Measurements from ENCODE around the gene RAB3GAP1.

RAB3GAP1 gene

GRCh38 chr2:135169900-135170753 is 118.0 kb downstream of the RAB3GAP1 start:
- DNase-seq, result no peak

DNA sequence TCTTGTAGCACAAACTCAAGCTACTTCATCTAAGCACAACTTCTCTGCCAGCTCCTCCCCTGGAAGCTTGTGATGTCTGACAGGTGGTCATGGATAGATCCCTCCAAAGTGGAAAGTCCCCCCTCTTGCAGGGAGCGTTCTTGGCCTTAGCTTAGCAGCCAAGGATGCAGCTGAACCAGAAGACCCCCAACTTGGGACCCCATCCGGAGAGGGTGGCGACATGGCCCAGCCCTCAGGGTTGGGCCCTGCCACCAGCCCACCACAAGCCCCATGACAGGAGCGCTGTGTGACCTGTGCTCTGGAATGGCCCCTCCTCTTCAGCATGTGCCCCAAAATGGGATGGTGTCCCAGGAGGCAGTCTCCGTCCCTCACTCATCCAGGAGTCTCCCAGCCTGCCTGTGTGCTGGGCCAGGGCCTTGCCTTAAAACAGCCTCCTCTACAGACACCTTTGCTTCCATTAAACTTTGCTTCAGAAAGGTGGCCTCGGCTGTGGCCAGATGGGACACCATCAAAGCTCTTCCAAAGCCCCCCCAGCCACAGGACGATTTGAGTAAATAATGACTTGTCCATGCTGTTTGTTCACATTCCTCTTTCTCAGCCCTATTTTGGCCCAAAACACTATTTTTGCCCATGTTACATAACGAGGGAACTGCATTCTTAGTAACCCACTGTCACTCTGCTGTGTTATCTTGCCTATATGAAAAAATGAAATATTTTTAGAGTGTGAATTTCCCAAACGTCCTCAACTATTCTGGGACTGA is 122.1 kb downstream of the RAB3GAP1 start:
- no peak for DNase-seq

- DNase-seq, result no peak
These were observed 122.7 kb downstream of the RAB3GAP1 start for GRCh38 chr2:135174810-135175093.

DNA sequence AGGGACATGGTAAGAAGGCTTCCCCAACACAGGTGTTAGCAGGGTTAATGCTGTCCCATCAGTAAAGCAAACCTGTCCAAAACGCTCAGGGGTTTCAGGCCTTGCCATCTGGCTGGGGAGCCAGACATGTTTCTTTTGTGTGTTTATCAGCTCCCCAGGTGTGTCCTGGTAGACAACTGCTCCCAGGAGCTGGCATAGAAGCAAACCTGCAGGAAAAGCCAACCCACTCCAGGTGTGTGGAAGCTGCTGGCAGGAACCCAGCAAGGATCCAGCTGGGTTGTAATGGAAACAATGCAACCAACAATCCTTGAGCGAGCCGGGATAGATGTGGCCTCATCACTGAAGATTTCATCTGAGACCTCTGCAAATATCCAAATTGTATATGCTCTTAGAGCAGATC is 123.1 kb downstream of the RAB3GAP1 start:
- DNase-seq, result no peak

DNA sequence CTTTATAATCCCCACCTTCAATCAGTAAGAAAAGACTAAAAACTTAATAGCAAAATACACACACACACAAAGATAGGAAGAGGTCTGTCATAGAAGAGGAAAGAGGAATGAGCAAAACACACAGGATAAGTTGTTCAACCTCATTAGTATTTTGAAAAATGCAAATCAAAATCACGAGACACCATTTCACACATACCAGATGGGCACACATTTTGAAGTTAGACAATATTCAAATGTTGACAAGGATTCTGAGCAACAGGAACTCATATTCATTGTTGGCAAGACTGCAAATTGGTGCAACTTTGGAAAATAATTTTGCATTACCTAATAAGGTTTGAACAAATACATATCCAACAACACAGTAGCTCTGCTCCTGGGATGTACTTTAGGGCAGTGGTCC is 127.6 kb downstream of the RAB3GAP1 start:
- DNase-seq, result no peak

GRCh38 chr2:135182190-135182589 is 130.1 kb downstream of the RAB3GAP1 start:
- no peak for DNase-seq

- no peak for DNase-seq
These were observed 130.5 kb downstream of the RAB3GAP1 start for GRCh38 chr2:135182601-135183000.

GRCh38 chr2:135183822-135184221 is 131.7 kb downstream of the RAB3GAP1 start:
- no peak for DNase-seq

GRCh38 chr2:135186054-135186453 is 134.0 kb downstream of the RAB3GAP1 start:
- no peak for DNase-seq

DNA sequence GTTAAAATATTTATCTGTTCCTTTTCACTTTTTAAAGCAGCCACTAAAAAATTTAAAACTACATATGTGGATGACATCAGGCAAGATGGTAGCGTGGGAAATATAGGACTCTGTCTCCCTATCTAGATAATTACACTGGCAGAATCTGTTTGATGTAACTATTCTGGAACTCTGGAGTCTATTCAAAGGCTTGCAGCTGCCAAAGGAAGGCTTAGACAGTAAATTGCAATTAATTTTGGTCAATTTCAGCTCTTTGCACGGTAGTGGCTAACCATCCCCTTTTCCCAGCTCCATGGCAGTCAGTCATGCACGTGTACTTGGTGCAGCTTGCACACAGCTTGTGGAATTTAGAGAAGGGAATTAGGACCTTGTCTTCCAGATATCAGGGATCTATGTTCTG is 135.2 kb downstream of the RAB3GAP1 start:
- no peak for DNase-seq

DNA sequence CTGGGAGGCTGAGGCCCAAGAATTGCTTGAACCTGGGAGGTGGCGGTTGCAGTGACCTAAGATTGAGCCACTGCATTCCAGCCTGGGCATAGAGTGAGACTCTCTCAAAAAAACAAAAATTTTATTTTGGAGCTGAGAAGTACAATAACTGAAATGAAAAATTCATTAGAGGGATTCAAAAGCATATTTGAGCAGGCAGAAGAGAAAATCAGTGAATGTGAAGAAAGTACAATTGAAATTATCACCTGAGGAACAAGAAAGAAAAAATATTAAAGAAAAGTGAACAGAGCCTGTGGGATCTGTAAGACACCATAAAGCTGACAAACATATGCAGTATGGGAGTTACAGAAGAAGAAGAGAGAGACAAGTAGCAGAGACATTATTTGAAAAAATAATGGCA is 137.1 kb downstream of the RAB3GAP1 start:
- no peak for DNase-seq

- no peak for DNase-seq
These were observed 138.7 kb downstream of the RAB3GAP1 start for GRCh38 chr2:135190799-135191198.

- no peak for DNase-seq
These were observed 146.4 kb downstream of the RAB3GAP1 start for GRCh38 chr2:135198481-135198880.

DNA sequence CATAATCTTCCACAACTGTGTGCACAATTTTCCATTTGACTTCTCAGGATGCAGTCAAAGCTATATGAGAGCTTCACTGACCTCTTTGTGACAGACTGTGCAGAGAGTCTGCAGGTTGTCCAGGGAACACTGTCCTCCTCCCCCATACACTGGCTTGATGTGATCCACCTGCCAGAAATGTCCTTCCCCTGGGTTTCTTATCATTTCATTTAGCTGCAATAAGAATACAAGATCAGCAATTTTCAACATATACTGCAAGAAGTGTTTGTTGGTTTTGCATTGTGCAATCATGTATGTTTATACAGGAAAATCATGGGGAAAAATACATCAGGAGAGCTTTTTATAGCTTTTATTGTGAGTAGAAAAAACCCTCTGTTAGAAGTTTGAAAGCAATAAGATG is 150.7 kb downstream of the RAB3GAP1 start:
- no peak for DNase-seq

DNA sequence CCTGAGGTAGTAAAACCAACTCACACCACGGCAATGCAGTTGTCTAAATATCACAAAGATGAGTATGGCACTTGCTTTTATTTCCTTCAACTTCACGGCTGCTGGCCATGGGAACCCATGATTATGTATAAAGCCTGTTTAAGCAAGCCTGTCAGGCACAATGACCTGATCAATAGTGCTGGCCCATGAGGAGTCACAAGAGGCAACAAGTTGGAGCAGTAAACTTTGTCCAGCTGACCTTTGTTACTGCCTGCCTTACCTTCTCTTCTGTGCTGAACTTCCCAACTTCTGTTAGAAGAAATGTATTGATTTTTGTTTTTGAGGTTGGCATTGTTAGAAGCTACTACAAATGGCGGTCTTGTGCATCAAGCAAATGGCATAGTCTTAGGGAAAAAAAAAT is 151.9 kb downstream of the RAB3GAP1 start:
- no peak for DNase-seq

GRCh38 chr2:135208016-135208415 is 155.9 kb downstream of the RAB3GAP1 start:
- DNase-seq, result no peak

DNA sequence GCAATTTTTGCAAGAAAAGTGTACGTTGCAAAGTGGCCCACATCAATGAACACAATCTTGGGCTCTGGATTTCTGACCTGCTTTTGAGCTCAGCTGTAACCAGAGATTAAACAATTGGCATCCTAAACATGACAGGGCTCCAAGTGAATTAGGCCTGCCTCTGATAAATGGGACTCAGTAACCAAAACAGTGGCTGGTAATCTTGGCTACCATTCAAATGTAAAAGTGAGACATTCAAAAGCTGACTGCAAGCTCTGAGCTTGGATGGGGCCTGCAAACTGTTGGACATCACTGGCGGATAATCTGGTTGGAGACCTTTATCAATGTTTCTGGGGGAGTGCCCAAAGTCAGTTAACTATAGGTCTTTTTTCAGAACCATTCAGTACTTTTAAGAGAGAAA is 160.7 kb downstream of the RAB3GAP1 start:
- DNase-seq, result no peak

DNA sequence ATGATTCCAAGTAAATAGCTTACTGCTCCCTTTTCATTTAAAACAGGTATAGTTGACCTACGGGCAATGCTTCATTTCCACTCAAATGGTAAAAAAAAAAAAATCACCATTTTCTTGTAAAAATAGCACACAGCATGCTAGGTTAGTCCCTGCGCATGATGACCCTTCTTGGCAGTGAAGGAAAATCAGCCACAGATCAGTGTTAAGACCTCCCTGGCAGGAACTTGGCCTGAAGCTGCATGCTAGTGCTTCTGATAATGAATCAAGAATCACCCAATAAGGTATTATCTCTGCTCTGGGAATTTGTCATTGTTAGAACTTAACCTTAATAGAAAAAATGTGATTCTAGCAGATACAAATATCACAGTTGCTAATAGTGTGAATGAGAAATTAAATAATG is 166.3 kb downstream of the RAB3GAP1 start:
- DNase-seq, result no peak

- DNase-seq, result no peak
These were observed 167.1 kb downstream of the RAB3GAP1 start for GRCh38 chr2:135219226-135219625.
